Stomach (tissue), 9 donors: Measurements from ENCODE around the gene IGSF21. TPM values are rescaled to one million over a fixed set of nuclear protein-coding genes. Genes with fewer than 3 reads are reported as not detected.

Source experiments
- DNase-seq, 2 donors: peaks; one replicate each; pipeline versions ENCODE4 v3.0.0 to v3.0.0-alpha.2; 2013 to 2019
- H3K27ac ChIP-seq, 5 donors: fragments of 200-600 bp in 4 of 5; sonication (generic) in 4 of 5; one replicate each; pipeline ENCODE4 v1.5.1; 2013 to 2019; ENCODE audit warnings: mild to moderate bottlenecking in 1 of 5, moderate library complexity in 1 of 5
- H3K27me3 ChIP-seq, 3 donors: fragments of 200-600 bp; sonication (generic); one replicate each; pipeline ENCODE4 v1.5.1; 2017 to 2019; ENCODE audit warnings: mixed run types in 1 of 3
- H3K36me3 ChIP-seq, 4 donors: fragments of 200-600 bp; sonication (generic); 1 replicate in 3 of 4; 2 replicates in 1 of 4; pipeline ENCODE4 v1.5.1; 2016 to 2019
- H3K4me1 ChIP-seq, 4 donors: fragments of 200-600 bp; sonication (generic); one replicate each; pipeline ENCODE4 v1.5.1; 2016 to 2019
- H3K4me3 ChIP-seq, 4 donors: fragments of 200-600 bp; sonication (generic) in 3 of 4; one replicate each; pipeline ENCODE4 v1.5.1; 2016 to 2019; ENCODE audit warnings: mild to moderate bottlenecking in 1 of 4
- H3K9me3 ChIP-seq, 4 donors: fragments of 200-600 bp; sonication (generic); one replicate each; pipeline ENCODE4 v1.5.1; 2016 to 2019
- CTCF ChIP-seq, 7 experiments: fragments of 450-650 bp in 4 of 7; fragments of 200-600 bp in 3 of 7; sonication (generic) in 3 of 7; IDR thresholded peaks; one replicate each; pipeline ENCODE4 v1.5.1; 2016 to 2019; ENCODE audit warnings: antibody characterized with exemption in 7 of 7, control low read depth in 2 of 7, mild to moderate bottlenecking in 1 of 7
- EP300 ChIP-seq: sonication (generic); formaldehyde crosslinking; IDR thresholded peaks from one replicate; pipeline ENCODE4 v1.6.1; 2017; ENCODE audit warnings: antibody characterized with exemption
- POLR2A ChIP-seq, 4 donors: fragments of 450-650 bp; IDR thresholded peaks; one replicate each; pipeline ENCODE4 v1.6.1; 2016; ENCODE audit warnings: antibody characterized with exemption in 4 of 4, control low read depth in 2 of 4, mild to moderate bottlenecking in 1 of 4, moderate library complexity in 1 of 4
- POLR2AphosphoS5 ChIP-seq, 3 donors: sonication (generic); formaldehyde crosslinking; IDR thresholded peaks; one replicate each; pipeline ENCODE4 v1.6.1; 2016; ENCODE audit warnings: antibody characterized with exemption in 3 of 3
- WGBS, 5 donors: extraction: QIAGEN DNeasy Blood & Tissue Kit in 3 of 5; methylation state at CpG; one replicate each; pipeline versions ENCODE4 v1.1.5 to v1.1.7; 2013 to 2018; 5-methylcytosine and 5-hydroxymethylcytosine counted together
- intact Hi-C: fragments of 100-400 bp; cut with DNase I; formaldehyde crosslinking; loops from one replicate; pipeline ENCODE4 v1.15.1; 2023; ENCODE audit warnings: low total_unique reads
- polyA plus RNA-seq, 3 donors: library from polyadenylated mRNA; stranded (reverse); fragments of 200-250 nt; gene quantifications; one replicate each; pipeline ENCODE4 v1.2.3, GENCODE V29; 2013
- total RNA-seq, 5 donors: library from RNA; depleted of rRNA; stranded (reverse); fragments of >200 nt; gene quantifications; one replicate each; pipeline versions ENCODE4 v1.1.0 to v1.2.3, GENCODE V29; 2014 to 2016
- donor health status: healthy with polysubstance abuse.
- donor health status: Bipolar disorder and iron deficiency.
- donor health status: healthy.

Gene IGSF21
- total and polyA plus RNA-seq, 8 donors: 0.25 to 2.0 (median 1.1) TPM; not detected in 3

- peaks cover 0 to 43% (median 9%) of the 10 kb centered on the region in 3 donors for H3K27me3 ChIP-seq
- H3K4me1 ChIP-seq: no peaks in the 10 kb centered on the region
- no peak overlapping the region for H3K27ac ChIP-seq
- TF ChIP-seq POLR2A (IDR thresholded peaks at IDR 0.05) (no peak), EP300 (no peak), CTCF (IDR thresholded peaks at IDR 0.05) (no peak), POLR2AphosphoS5 (IDR thresholded peaks at IDR 0.05) (no peak)
- intact Hi-C loops: no loop called here
- WGBS, 5 donors: 53 to 73% (median 65%) methylated on average over 18 to 19 of the region's 19 CpGs
- H3K4me3 ChIP-seq: no peak overlapping the region
- peak in 1 of 2 donors; percentile 27 for DNase-seq
- no peaks in the 10 kb centered on the region for H3K36me3 ChIP-seq
- no peaks in the 10 kb centered on the region for H3K9me3 ChIP-seq
Observed at GRCh38 chr1:18149027-18149641, 41.5 kb downstream of the IGSF21 start.

GRCh38 chr1:18151436-18152122 is 44.0 kb downstream of the IGSF21 start:
- Histone ChIP-seq H3K4me1 (no peaks in the 10 kb centered on the region), H3K27ac (no peak overlapping the region), H3K36me3 (no peaks in the 10 kb centered on the region), H3K27me3 (peaks cover 0 to 31% (median 6%) of the 10 kb centered on the region in 3 donors), H3K9me3 (no peaks in the 10 kb centered on the region), H3K4me3 (no peak overlapping the region)
- DNase-seq: no peak
- TF ChIP-seq POLR2AphosphoS5 (IDR thresholded peaks at IDR 0.05) (no peak), CTCF (IDR thresholded peaks at IDR 0.05) (no peak), POLR2A (IDR thresholded peaks at IDR 0.05) (no peak), EP300 (no peak)
- intact Hi-C loops: no loop called here
- 59 to 74% (median 68%) methylated on average over 8 of the region's 8 CpGs for WGBS, 5 donors

GRCh38 chr1:18154430-18155194 is 47.0 kb downstream of the IGSF21 start:
- intact Hi-C loops: no loop called here
- no peaks in the 10 kb centered on the region for H3K36me3 ChIP-seq
- no peak overlapping the region for H3K27ac ChIP-seq
- H3K9me3 ChIP-seq: no peaks in the 10 kb centered on the region
- TF ChIP-seq EP300 (no peak), CTCF (IDR thresholded peaks at IDR 0.05) (no peak), POLR2AphosphoS5 (IDR thresholded peaks at IDR 0.05) (no peak), POLR2A (IDR thresholded peaks at IDR 0.05) (no peak)
- peaks cover 0 to 57% (median 6%) of the 10 kb centered on the region in 3 donors for H3K27me3 ChIP-seq
- no peak for DNase-seq
- H3K4me1 ChIP-seq: no peaks in the 10 kb centered on the region
- H3K4me3 ChIP-seq: no peak overlapping the region
- 48 to 62% (median 58%) methylated on average over 3 of the region's 3 CpGs for WGBS, 5 donors

GRCh38 chr1:18155881-18156385 is 48.3 kb downstream of the IGSF21 start:
- Histone ChIP-seq H3K27ac (no peak overlapping the region), H3K27me3 (peaks cover 0 to 64% (median 6%) of the 10 kb centered on the region in 3 donors), H3K4me1 (no peaks in the 10 kb centered on the region), H3K36me3 (no peaks in the 10 kb centered on the region), H3K9me3 (no peaks in the 10 kb centered on the region), H3K4me3 (no peak overlapping the region)
- intact Hi-C loops: no loop called here
- 61 to 83% (median 76%) methylated on average over 13 of the region's 13 CpGs for WGBS, 5 donors
- DNase-seq: no peak
- TF ChIP-seq POLR2A (IDR thresholded peaks at IDR 0.05) (no peak), CTCF (IDR thresholded peaks at IDR 0.05) (no peak), POLR2AphosphoS5 (IDR thresholded peaks at IDR 0.05) (no peak), EP300 (no peak)
